ENCODE results near the gene DDTL. TPM values are rescaled to one million over a fixed set of nuclear protein-coding genes. Genes with fewer than 3 reads are reported as not detected.

DDTL gene
- total RNA-seq, 1 experiment from 2014 or later: not detected

- ChIA-PET POLR2A (ENCODE audit: unreplicated experiment) (interaction anchor here (0.6 kb wide), 1 partner anchor 11 kb away, joined by 9 read pairs; no protein-coding TSS in a partner anchor), CTCF (no interaction called here)
- Histone ChIP-seq H2AFZ (no peak overlapping the region), H3K27ac (no peak overlapping the region), H3K9me3 (ENCODE audit: insufficient read depth, low read depth) (no peaks in the 10 kb centered on the region), H3K4me1 (replicated peaks; ENCODE audit: insufficient read depth) (peaks cover 9% of the 10 kb centered on the region), H3K27me3 (ENCODE audit: insufficient read depth, low read depth) (no peaks in the 10 kb centered on the region), H3K79me2 (ENCODE audit: low read depth) (no peaks in the 10 kb centered on the region), H3K36me3 (ENCODE audit: low read depth) (no peaks in the 10 kb centered on the region), H3K4me2 (no peak overlapping the region), H4K20me1 (ENCODE audit: insufficient read depth) (no peaks in the 10 kb centered on the region), H3K4me3 (no peak overlapping the region), H3F3A (ENCODE audit: insufficient read depth, low read depth) (peaks cover 22% of the 10 kb centered on the region), H3K9me2 (ENCODE audit: insufficient read depth) (no peaks in the 10 kb centered on the region)
- no peak for TF ChIP-seq CTCF (conservative IDR thresholded peaks at IDR 0.05)
- no peak for TF ChIP-seq EZH2 (IDR thresholded peaks at IDR 0.05; ENCODE audit: low read depth)
- BruUV-seq (replicated peaks): no TSS peak
- intact Hi-C loops (cut with micrococcal nuclease; ENCODE audit: unreplicated experiment): no loop called here
- no peak for DNase-seq
These were observed 34.6 kb downstream of the DDTL start for GRCh38 chr22:24001314-24001713.

- Histone ChIP-seq H3K4me1 (replicated peaks; ENCODE audit: insufficient read depth) (peaks cover 9% of the 10 kb centered on the region), H3K4me2 (no peak overlapping the region), H3K27ac (no peak overlapping the region), H3K79me2 (ENCODE audit: low read depth) (no peaks in the 10 kb centered on the region), H3K4me3 (no peak overlapping the region), H4K20me1 (ENCODE audit: insufficient read depth) (no peaks in the 10 kb centered on the region), H2AFZ (no peak overlapping the region), H3K9me2 (ENCODE audit: insufficient read depth) (no peaks in the 10 kb centered on the region), H3K27me3 (ENCODE audit: insufficient read depth, low read depth) (no peaks in the 10 kb centered on the region), H3F3A (ENCODE audit: insufficient read depth, low read depth) (peaks cover 22% of the 10 kb centered on the region), H3K9me3 (ENCODE audit: insufficient read depth, low read depth) (no peaks in the 10 kb centered on the region), H3K36me3 (ENCODE audit: low read depth) (no peaks in the 10 kb centered on the region)
- POLR2A ChIA-PET (ENCODE audit: unreplicated experiment): interaction anchor here (0.6 kb wide), 1 partner anchor 9 kb away, joined by 5 read pairs; no protein-coding TSS in a partner anchor
- intact Hi-C loops (cut with micrococcal nuclease; ENCODE audit: unreplicated experiment): no loop called here
- no peak for TF ChIP-seq CTCF (conservative IDR thresholded peaks at IDR 0.05)
- no peak for TF ChIP-seq EZH2 (IDR thresholded peaks at IDR 0.05; ENCODE audit: low read depth)
- no peak for DNase-seq
- no TSS peak for BruUV-seq (replicated peaks)
- CTCF ChIA-PET: no interaction called here
These were observed 35.6 kb downstream of the DDTL start for GRCh38 chr22:24002272-24002671.

GRCh38 chr22:24002851-24003250, 36.2 kb downstream of the DDTL start:
- intact Hi-C loops (cut with micrococcal nuclease; ENCODE audit: unreplicated experiment): no loop called here
- BruUV-seq (replicated peaks): no TSS peak
- TF ChIP-seq EZH2 (IDR thresholded peaks at IDR 0.05; ENCODE audit: low read depth) (no peak), CTCF (conservative IDR thresholded peaks at IDR 0.05) (no peak)

More at GRCh38 chr22:24002851-24003250, 36.2 kb downstream of the DDTL start:
- no peaks in the 10 kb centered on the region for H3K27me3 ChIP-seq (ENCODE audit: insufficient read depth, low read depth)
- peaks cover 9% of the 10 kb centered on the region for H3K4me1 ChIP-seq (replicated peaks; ENCODE audit: insufficient read depth)
- no peaks in the 10 kb centered on the region for H3K79me2 ChIP-seq (ENCODE audit: low read depth)
- peaks cover 22% of the 10 kb centered on the region for H3F3A ChIP-seq (ENCODE audit: insufficient read depth, low read depth)
- H2AFZ ChIP-seq: no peak overlapping the region
- CTCF ChIA-PET: no interaction called here
- POLR2A ChIA-PET (ENCODE audit: unreplicated experiment): no interaction called here
- DNase-seq: no peak
- H3K4me2 ChIP-seq: no peak overlapping the region
- no peaks in the 10 kb centered on the region for H3K36me3 ChIP-seq (ENCODE audit: low read depth)
- no peaks in the 10 kb centered on the region for H3K9me3 ChIP-seq (ENCODE audit: insufficient read depth, low read depth)
- no peak overlapping the region for H3K27ac ChIP-seq
- H4K20me1 ChIP-seq (ENCODE audit: insufficient read depth): no peaks in the 10 kb centered on the region
- no peak overlapping the region for H3K4me3 ChIP-seq
- no peaks in the 10 kb centered on the region for H3K9me2 ChIP-seq (ENCODE audit: insufficient read depth)

Measured in PC-9 (cell line).